Upper lobe of left lung (tissue), 4 donors: ENCODE data around the gene DNAAF5.

Experiments
- POLR2A ChIP-seq, 4 donors: fragments of 450-650 bp; IDR thresholded peaks; one replicate each; pipeline ENCODE4 v1.5.1; 2016 to 2017; ENCODE audit warnings: antibody characterized with exemption in 4 of 4, mild to moderate bottlenecking in 2 of 4
- POLR2AphosphoS5 ChIP-seq, 2 donors: sonication (generic); formaldehyde crosslinking; IDR thresholded peaks; one replicate each; pipeline ENCODE4 v1.5.1; 2017; ENCODE audit warnings: antibody characterized with exemption in 2 of 2
- TF ChIP-seq, protein P1 (sequence below), 6 experiments: fragments of 450-650 bp in 4 of 6; fragments of 200-600 bp in 2 of 6; sonication (generic) in 2 of 6; IDR thresholded peaks; one replicate each; pipeline ENCODE4 v1.5.1; 2016 to 2019; ENCODE audit warnings: antibody characterized with exemption in 6 of 6

DNA sequence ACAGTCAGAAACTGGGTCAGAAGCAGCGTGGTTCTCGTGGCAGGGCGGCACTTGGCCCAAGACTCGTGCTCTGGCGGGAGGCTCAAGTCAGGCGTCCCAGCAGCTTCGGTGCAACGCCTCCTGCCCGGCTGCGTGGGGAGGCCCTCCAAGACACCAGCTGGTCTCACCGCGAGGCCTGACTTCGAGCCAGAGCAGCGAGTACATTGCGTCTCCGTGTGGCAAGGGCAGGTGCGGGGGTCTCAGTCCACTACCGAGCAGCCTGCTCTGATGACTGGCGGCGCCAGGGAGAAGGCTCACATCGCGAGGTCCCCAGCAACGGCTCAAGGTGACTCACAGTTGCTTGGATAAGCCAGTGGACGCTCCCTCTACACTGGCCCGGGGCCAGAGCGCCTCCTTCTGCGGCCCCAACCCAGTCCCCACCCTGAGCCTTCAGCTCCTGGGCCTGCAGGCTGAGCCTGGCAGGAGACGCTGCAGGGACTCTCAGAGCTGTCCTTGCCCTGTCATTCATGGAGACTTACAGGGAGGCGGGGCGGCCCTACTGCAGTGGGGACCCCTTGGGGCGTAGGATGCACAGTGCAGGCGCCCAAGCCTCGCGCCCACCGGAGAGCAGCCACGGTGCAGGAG lies 42.5 kb downstream of the DNAAF5 start:
- TF ChIP-seq, protein P1, sequence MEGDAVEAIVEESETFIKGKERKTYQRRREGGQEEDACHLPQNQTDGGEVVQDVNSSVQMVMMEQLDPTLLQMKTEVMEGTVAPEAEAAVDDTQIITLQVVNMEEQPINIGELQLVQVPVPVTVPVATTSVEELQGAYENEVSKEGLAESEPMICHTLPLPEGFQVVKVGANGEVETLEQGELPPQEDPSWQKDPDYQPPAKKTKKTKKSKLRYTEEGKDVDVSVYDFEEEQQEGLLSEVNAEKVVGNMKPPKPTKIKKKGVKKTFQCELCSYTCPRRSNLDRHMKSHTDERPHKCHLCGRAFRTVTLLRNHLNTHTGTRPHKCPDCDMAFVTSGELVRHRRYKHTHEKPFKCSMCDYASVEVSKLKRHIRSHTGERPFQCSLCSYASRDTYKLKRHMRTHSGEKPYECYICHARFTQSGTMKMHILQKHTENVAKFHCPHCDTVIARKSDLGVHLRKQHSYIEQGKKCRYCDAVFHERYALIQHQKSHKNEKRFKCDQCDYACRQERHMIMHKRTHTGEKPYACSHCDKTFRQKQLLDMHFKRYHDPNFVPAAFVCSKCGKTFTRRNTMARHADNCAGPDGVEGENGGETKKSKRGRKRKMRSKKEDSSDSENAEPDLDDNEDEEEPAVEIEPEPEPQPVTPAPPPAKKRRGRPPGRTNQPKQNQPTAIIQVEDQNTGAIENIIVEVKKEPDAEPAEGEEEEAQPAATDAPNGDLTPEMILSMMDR (IDR thresholded peaks at IDR 0.05) = no peak
- TF ChIP-seq POLR2AphosphoS5 (IDR thresholded peaks at IDR 0.05) (no peak), POLR2A (IDR thresholded peaks at IDR 0.05) (no peak)
